ENCODE data around the gene UBE2S.
A peak's percentile ranks its signal among the peaks of the same experiment; 100 is the strongest.

The UBE2S gene

GRCh38 chr19:55383279-55384130 is 24.1 kb downstream of the UBE2S start:
- DNase-seq (ENCODE audit: low spot score) = no peak

- DNase-seq (ENCODE audit: low spot score) = no peak
Measured at GRCh38 chr19:55382522-55383054, 25.0 kb downstream of the UBE2S start.

- DNase-seq (ENCODE audit: low spot score) = no peak
Measured at GRCh38 chr19:55382013-55382412, 25.6 kb downstream of the UBE2S start.

- peak; percentile 29 for DNase-seq (ENCODE audit: low spot score)
Measured at GRCh38 chr19:55379174-55379573, 28.4 kb downstream of the UBE2S start.

GRCh38 chr19:55377356-55378131 is 30.0 kb downstream of the UBE2S start:
- DNase-seq (ENCODE audit: low spot score) = peak; percentile 36

GRCh38 chr19:55376241-55376933 is 31.2 kb downstream of the UBE2S start, which contains the start of gene TMEM190:
TMEM190 (plus strand) TSS chr19:55376826; CDS start chr19:55376854, 28 bp downstream.
- DNase-seq (ENCODE audit: low spot score) = peak; percentile 30

- peak; percentile 39 for DNase-seq (ENCODE audit: low spot score)
Measured at GRCh38 chr19:55373993-55374757, 33.4 kb downstream of the UBE2S start.

GRCh38 chr19:55373306-55373992 is 34.1 kb downstream of the UBE2S start:
- peak; percentile 32 for DNase-seq (ENCODE audit: low spot score)

- DNase-seq (ENCODE audit: low spot score) = no peak
Measured at GRCh38 chr19:55372316-55373081, 35.1 kb downstream of the UBE2S start.

- no peak for DNase-seq (ENCODE audit: low spot score)
Measured at GRCh38 chr19:55370305-55370988, 37.1 kb downstream of the UBE2S start, which contains the start of gene IL11. IL11 (minus strand) TSS chr19:55370463; CDS start chr19:55370310, 153 bp downstream.

GRCh38 chr19:55369653-55370304 is 37.8 kb downstream of the UBE2S start:
- DNase-seq (ENCODE audit: low spot score) = peak; percentile 87

- DNase-seq (ENCODE audit: low spot score) = peak; percentile 63
Measured at GRCh38 chr19:55368701-55369563, 38.7 kb downstream of the UBE2S start.

GRCh38 chr19:55368106-55368505 is 39.5 kb downstream of the UBE2S start:
- no peak for DNase-seq (ENCODE audit: low spot score)

- no peak for DNase-seq (ENCODE audit: low spot score)
Measured at GRCh38 chr19:55366790-55367189, 40.8 kb downstream of the UBE2S start.

- no peak for DNase-seq (ENCODE audit: low spot score)
Measured at GRCh38 chr19:55365964-55366363, 41.6 kb downstream of the UBE2S start.

- DNase-seq (ENCODE audit: low spot score) = no peak
Measured at GRCh38 chr19:55365245-55365644, 42.3 kb downstream of the UBE2S start.

GRCh38 chr19:55362990-55363716 is 44.4 kb downstream of the UBE2S start, which contains the start of gene GARIN5B:
GARIN5B (minus strand) TSS chr19:55363260; CDS start chr19:55363066, 194 bp downstream.
- no peak for DNase-seq (ENCODE audit: low spot score)

All from D341Med (cell line).